ENCODE data around the gene PMS2. TPM values are rescaled to one million over a fixed set of nuclear protein-coding genes. Genes with fewer than 3 reads are reported as not detected.

The PMS2 gene
- total and polyA plus RNA-seq, 4 donors = 1.9 to 7.2 (median 4.9) TPM

GRCh38 chr7:6027806-6028365 is 19.0 kb upstream of the PMS2 start:
- Histone ChIP-seq H3K4me3 (ENCODE audit: low read depth in 1 of 3, low read length in 3 of 3) (no peak overlapping the region), H3K4me1 (ENCODE audit: control insufficient read depth in 4 of 4, insufficient read depth in 4 of 4, low read length in 3 of 4) (peaks cover 0 to 3% (median 0%) of the 10 kb centered on the region in 4 donors), H3K27ac (ENCODE audit: low read depth in 1 of 2, low read length in 2 of 2) (no peak overlapping the region), H3K9me3 (ENCODE audit: control insufficient read depth in 4 of 4, low read length in 3 of 4) (no peaks in the 10 kb centered on the region), H3K27me3 (ENCODE audit: control insufficient read depth in 4 of 4, insufficient read depth in 4 of 4, low read length in 3 of 4) (no peaks in the 10 kb centered on the region), H3K36me3 (ENCODE audit: control insufficient read depth in 4 of 4, insufficient read depth in 3 of 4, low read depth in 1 of 4, low read length in 3 of 4) (peaks cover 8 to 62% (median 40%) of the 10 kb centered on the region in 4 donors), H3K9ac (ENCODE audit: low read depth in 1 of 2, low read length in 2 of 2) (no peak overlapping the region)
- WGBS = 96% methylated on average over 1 of the region's 1 CpG
- TF ChIP-seq GABPA (IDR thresholded peaks at IDR 0.05 in 1 of 2, conservative IDR thresholded peaks at IDR 0.05 in 1 of 2) = no peak
- TF ChIP-seq NR2F2 (IDR thresholded peaks at IDR 0.05) = no peak
- TF ChIP-seq CTCF (IDR thresholded peaks at IDR 0.05; ENCODE audit: low read depth, low read length, missing input control) = no peak
- no peak for TF ChIP-seq SP1 (IDR thresholded peaks at IDR 0.05)
- no peak for DNase-seq (ENCODE audit: low spot score)

- Histone ChIP-seq H3K36me3 (ENCODE audit: control insufficient read depth in 4 of 4, insufficient read depth in 3 of 4, low read depth in 1 of 4, low read length in 3 of 4) (peaks cover 10 to 66% (median 46%) of the 10 kb centered on the region in 4 donors), H3K27me3 (ENCODE audit: control insufficient read depth in 4 of 4, insufficient read depth in 4 of 4, low read length in 3 of 4) (no peaks in the 10 kb centered on the region), H3K9ac (ENCODE audit: low read depth in 1 of 2, low read length in 2 of 2) (no peak overlapping the region), H3K9me3 (ENCODE audit: control insufficient read depth in 4 of 4, low read length in 3 of 4) (no peaks in the 10 kb centered on the region), H3K4me1 (ENCODE audit: control insufficient read depth in 4 of 4, insufficient read depth in 4 of 4, low read length in 3 of 4) (peaks cover 0 to 3% (median 0%) of the 10 kb centered on the region in 4 donors), H3K4me3 (ENCODE audit: low read depth in 1 of 3, low read length in 3 of 3) (no peak overlapping the region), H3K27ac (ENCODE audit: low read depth in 1 of 2, low read length in 2 of 2) (peak overlapping the region; percentile 2 to 36)
- 82% methylated on average over 12 of the region's 12 CpGs for WGBS
- DNase-seq (ENCODE audit: low spot score) = no peak
- TF ChIP-seq RAD21 (IDR thresholded peaks at IDR 0.05) (no peak), MAX (IDR thresholded peaks at IDR 0.05) (no peak), FOXA1 (IDR thresholded peaks at IDR 0.05) (no peak), FOXA2 (IDR thresholded peaks at IDR 0.05) (no peak), SP1 (IDR thresholded peaks at IDR 0.05) (no peak), HNF4A (conservative IDR thresholded peaks at IDR 0.05) (no peak), CTCF (IDR thresholded peaks at IDR 0.05; ENCODE audit: low read depth, low read length, missing input control) (no peak), TAF1 (conservative IDR thresholded peaks at IDR 0.05) (no peak), EGR1 (IDR thresholded peaks at IDR 0.05; ENCODE audit: low read depth in 2 of 2) (no peak)
Measured at GRCh38 chr7:6026820-6027311, 18.0 kb upstream of the PMS2 start.

- Histone ChIP-seq H3K9me3 (ENCODE audit: control insufficient read depth in 4 of 4, low read length in 3 of 4) (no peaks in the 10 kb centered on the region), H3K4me1 (ENCODE audit: control insufficient read depth in 4 of 4, insufficient read depth in 4 of 4, low read length in 3 of 4) (no peaks in the 10 kb centered on the region), H3K9ac (ENCODE audit: low read depth in 1 of 2, low read length in 2 of 2) (no peak overlapping the region), H3K36me3 (ENCODE audit: control insufficient read depth in 4 of 4, insufficient read depth in 3 of 4, low read depth in 1 of 4, low read length in 3 of 4) (peaks cover 7 to 69% (median 52%) of the 10 kb centered on the region in 4 donors), H3K4me3 (ENCODE audit: low read depth in 1 of 3, low read length in 3 of 3) (no peak overlapping the region), H3K27ac (ENCODE audit: low read depth in 1 of 2, low read length in 2 of 2) (peak overlapping the region; percentile 13 to 36), H3K27me3 (ENCODE audit: control insufficient read depth in 4 of 4, insufficient read depth in 4 of 4, low read length in 3 of 4) (no peaks in the 10 kb centered on the region)
- WGBS = 73% methylated on average over 22 of the region's 22 CpGs
- TF ChIP-seq MAX (IDR thresholded peaks at IDR 0.05) = no peak
- no peak for TF ChIP-seq TAF1 (conservative IDR thresholded peaks at IDR 0.05)
- TF ChIP-seq, protein P1, sequence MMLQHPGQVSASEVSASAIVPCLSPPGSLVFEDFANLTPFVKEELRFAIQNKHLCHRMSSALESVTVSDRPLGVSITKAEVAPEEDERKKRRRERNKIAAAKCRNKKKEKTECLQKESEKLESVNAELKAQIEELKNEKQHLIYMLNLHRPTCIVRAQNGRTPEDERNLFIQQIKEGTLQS (IDR thresholded peaks at IDR 0.05) = no peak
- peak in 1 of 2 donors; percentile 65 for TF ChIP-seq RAD21 (IDR thresholded peaks at IDR 0.05)
- TF ChIP-seq RXRA (IDR thresholded peaks at IDR 0.05) = no peak
- TF ChIP-seq SP1 (IDR thresholded peaks at IDR 0.05) = peak; percentile 13
- no peak for TF ChIP-seq FOXA2 (IDR thresholded peaks at IDR 0.05)
- no peak for TF ChIP-seq NR2F2 (IDR thresholded peaks at IDR 0.05)
- TF ChIP-seq HNF4A (conservative IDR thresholded peaks at IDR 0.05) = no peak
- no peak for TF ChIP-seq JUND (IDR thresholded peaks at IDR 0.05)
- no peak for TF ChIP-seq FOXA1 (IDR thresholded peaks at IDR 0.05)
- no peak for TF ChIP-seq YY1 (IDR thresholded peaks at IDR 0.05)
- no peak for DNase-seq (ENCODE audit: low spot score)
Measured at GRCh38 chr7:6026011-6026819, 17.4 kb upstream of the PMS2 start.
